PFSK-1 (cell line): ENCODE measurements around the gene KDM4B.

Source experiments
- FOXP2 ChIP-seq: optimal IDR thresholded peaks from 2 replicates; pipeline ENCODE3; 2011; ENCODE audit warnings: borderline replicate concordance, control low read depth, inconsistent platforms; ENCODE audit not compliant: insufficient read depth; ENCODE audit errors: extremely low read length, extremely low read depth
- POLR2AphosphoS5 ChIP-seq: IDR thresholded peaks from 2 replicates; pipeline ENCODE4 v1.6.1; 2012; ENCODE audit warnings: low read depth, mild to moderate bottlenecking, control low read depth, low read length, moderate library complexity
- SIN3A ChIP-seq: IDR thresholded peaks from 2 replicates; pipeline ENCODE4 v1.6.1; 2012; ENCODE audit warnings: mild to moderate bottlenecking, low read length, moderate library complexity, borderline replicate concordance; ENCODE audit not compliant: insufficient read depth
- TAF1 ChIP-seq: IDR thresholded peaks from 2 replicates; pipeline ENCODE4 v1.6.1; 2012; ENCODE audit warnings: low read length, control low read depth, borderline replicate concordance; ENCODE audit not compliant: insufficient read depth
- TF ChIP-seq, protein P1 (sequence below), 2 experiments: IDR thresholded peaks; 2 replicates each; pipeline versions ENCODE4 v1.6.1 to v1.8.0; 2011 to 2012; ENCODE audit warnings: low read depth in 2 of 2, low read length in 2 of 2, control low read depth in 1 of 2, inconsistent platforms in 1 of 2, mild to moderate bottlenecking in 1 of 2, moderate library complexity in 1 of 2; ENCODE audit not compliant: insufficient read depth in 1 of 2

Gene KDM4B

GRCh38 chr19:5021046-5021445, 52.1 kb downstream of the KDM4B start:
- TF ChIP-seq POLR2AphosphoS5 (no peak), SIN3A (no peak), FOXP2 (no peak), TAF1 (no peak)
- TF ChIP-seq, protein P1, sequence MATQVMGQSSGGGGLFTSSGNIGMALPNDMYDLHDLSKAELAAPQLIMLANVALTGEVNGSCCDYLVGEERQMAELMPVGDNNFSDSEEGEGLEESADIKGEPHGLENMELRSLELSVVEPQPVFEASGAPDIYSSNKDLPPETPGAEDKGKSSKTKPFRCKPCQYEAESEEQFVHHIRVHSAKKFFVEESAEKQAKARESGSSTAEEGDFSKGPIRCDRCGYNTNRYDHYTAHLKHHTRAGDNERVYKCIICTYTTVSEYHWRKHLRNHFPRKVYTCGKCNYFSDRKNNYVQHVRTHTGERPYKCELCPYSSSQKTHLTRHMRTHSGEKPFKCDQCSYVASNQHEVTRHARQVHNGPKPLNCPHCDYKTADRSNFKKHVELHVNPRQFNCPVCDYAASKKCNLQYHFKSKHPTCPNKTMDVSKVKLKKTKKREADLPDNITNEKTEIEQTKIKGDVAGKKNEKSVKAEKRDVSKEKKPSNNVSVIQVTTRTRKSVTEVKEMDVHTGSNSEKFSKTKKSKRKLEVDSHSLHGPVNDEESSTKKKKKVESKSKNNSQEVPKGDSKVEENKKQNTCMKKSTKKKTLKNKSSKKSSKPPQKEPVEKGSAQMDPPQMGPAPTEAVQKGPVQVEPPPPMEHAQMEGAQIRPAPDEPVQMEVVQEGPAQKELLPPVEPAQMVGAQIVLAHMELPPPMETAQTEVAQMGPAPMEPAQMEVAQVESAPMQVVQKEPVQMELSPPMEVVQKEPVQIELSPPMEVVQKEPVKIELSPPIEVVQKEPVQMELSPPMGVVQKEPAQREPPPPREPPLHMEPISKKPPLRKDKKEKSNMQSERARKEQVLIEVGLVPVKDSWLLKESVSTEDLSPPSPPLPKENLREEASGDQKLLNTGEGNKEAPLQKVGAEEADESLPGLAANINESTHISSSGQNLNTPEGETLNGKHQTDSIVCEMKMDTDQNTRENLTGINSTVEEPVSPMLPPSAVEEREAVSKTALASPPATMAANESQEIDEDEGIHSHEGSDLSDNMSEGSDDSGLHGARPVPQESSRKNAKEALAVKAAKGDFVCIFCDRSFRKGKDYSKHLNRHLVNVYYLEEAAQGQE (IDR thresholded peaks at IDR 0.05; ENCODE audit: insufficient read depth in 1 of 2, low read depth in 2 of 2, low read length in 2 of 2): no peak

GRCh38 chr19:5022066-5022860, 53.4 kb downstream of the KDM4B start:
- TF ChIP-seq, protein P1 (IDR thresholded peaks at IDR 0.05; ENCODE audit: insufficient read depth in 1 of 2, low read depth in 2 of 2, low read length in 2 of 2): no peak
- TF ChIP-seq SIN3A: no peak
- TF ChIP-seq POLR2AphosphoS5: no peak
- no peak for TF ChIP-seq TAF1
- no peak for TF ChIP-seq FOXP2

DNA sequence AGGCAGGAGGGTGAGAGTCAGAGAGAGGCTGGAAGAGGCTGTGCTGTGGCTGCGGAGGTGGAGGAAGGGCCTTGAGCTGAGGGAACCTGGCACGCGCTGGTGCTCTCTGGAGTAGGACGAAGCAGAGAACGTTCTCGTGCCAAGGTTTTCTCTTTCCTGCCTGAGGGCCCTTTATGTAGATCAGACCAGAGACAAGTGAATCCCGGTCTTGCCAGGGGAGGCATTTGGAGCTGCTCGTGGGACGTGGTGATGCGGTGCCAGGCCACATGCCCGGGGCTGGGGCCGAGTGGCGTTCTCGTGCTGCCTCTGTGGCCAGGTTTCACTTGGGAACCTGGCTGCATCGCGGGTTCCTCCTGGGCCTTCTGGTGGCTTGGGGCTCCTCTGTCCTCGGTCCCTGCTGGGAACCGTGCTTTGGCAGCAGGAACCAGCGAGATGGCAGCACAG, 54.2 kb downstream of the KDM4B start:
- TF ChIP-seq TAF1: no peak
- TF ChIP-seq SIN3A: no peak
- TF ChIP-seq, protein P1 (IDR thresholded peaks at IDR 0.05; ENCODE audit: insufficient read depth in 1 of 2, low read depth in 2 of 2, low read length in 2 of 2): no peak
- no peak for TF ChIP-seq FOXP2
- TF ChIP-seq POLR2AphosphoS5: no peak

DNA sequence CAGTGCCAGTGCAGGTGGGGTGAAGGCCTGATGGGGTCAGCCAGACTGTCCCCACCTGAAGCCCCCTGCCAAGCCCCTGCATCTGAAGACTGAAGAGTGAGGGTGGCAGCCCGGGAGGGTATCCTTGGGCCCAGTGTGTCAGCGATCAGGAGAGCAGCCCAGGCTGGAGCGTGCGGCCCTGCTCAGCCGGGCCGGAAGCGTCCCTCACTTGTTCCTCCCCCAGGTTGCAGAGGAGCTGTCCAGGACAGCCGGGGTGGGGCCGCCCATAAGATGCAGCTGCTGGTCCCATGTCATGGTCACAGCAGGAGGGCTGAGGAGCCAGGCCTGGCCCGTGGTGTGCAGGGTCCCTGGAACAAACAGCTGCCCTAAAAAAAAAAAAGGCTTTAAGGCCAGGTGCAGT, 55.4 kb downstream of the KDM4B start:
- TF ChIP-seq FOXP2 (no peak), TAF1 (no peak), POLR2AphosphoS5 (no peak), SIN3A (no peak)
- TF ChIP-seq, protein P1 (IDR thresholded peaks at IDR 0.05; ENCODE audit: insufficient read depth in 1 of 2, low read depth in 2 of 2, low read length in 2 of 2): no peak
